Activated T-cell treated with anti-CD3 and anti-CD28 coated beads for 24 hours (primary cell): Measurements from ENCODE around the gene BACH2.
"Not testable (repeated sequence)": the region's sequence is repeated elsewhere in the genome, so short reads cannot be mapped to it uniquely, and the experiment has no call there.

Source experiments
- DNase-seq: peaks from one replicate; pipeline ENCODE4 v3.0.0-alpha.2; 2020; ENCODE audit warnings: low read depth

Gene BACH2

DNA sequence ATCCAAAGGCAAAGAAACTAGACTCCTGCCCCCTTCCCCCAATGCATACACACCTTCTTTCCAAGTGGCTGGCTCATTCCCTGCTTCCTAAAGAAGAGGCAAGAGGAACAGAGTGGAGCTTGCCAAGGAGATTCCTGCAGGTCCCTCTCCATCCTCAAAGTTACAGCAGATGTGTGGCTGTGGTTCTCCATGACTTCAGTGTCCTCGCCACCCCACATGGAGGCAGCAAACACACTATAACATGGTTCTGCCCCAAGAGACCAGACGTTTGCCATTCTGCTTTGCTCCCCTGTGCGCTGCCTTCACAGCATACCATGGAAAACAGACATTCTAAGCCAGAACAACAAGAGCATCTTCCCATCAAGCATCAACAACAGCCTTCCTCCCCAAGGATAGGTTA lies 84.4 kb downstream of the BACH2 start:
- no peak for DNase-seq

GRCh38 chr6:90209527-90209926 lies 87.1 kb downstream of the BACH2 start:
- DNase-seq, result no peak

DNA sequence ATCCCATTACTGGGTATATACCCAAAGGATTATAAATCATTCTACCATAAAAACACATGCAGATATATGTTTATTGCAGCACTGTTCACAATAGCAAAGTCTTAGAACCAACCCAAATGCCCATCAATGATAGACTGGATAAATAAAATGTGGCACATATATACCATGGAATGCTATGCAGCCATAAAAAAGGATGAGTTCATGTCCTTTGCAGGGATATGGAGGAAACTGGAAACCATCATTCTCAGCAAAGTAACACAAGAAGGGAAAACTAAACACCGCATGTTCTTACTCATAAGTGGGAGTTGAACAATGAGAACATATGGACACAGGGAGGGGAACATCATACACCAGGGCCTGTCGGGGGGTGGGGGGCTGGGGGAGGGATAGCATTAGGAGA lies 88.0 kb downstream of the BACH2 start:
- DNase-seq, result not testable (repeated sequence)

- no peak for DNase-seq
These were observed 92.2 kb downstream of the BACH2 start for GRCh38 chr6:90204327-90205056.

DNA sequence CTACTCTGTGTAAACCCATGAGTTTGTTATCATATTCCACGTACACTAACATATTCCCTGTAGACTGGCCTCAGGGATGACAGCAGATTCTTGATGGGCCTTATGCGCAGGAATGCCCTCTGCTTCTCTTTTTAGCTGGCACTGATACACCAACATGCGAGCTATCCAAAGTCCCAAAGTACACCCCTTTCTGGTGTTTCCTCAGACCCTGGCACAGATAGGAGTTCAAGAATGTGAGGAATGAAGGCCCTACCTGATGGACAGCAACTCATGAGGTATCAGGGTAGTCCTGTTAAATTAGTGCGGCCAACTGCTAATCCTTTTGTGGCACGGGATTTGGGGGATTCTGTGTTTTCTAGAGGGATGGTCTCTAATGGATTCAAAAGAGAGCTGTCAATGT lies 93.0 kb downstream of the BACH2 start:
- DNase-seq, result no peak

DNA sequence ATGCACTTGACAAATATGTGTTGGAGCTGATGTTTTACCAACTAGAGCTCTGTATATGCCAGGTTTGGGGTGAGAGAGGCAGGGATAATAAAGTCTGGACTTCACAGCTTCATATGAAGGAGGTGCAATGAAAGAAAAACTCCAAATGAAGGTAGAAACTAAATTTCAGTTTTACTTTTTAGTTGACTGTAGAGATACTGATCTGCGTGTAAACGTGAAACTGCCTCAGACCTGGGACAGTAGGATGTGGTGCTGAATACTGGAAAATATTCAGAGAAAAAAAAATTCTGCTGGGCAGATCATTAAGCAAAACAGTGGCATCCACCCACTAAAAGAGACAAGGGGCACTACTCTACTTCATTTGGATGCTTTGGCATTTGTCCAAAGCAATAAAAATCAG lies 94.5 kb downstream of the BACH2 start:
- DNase-seq, result no peak

DNA sequence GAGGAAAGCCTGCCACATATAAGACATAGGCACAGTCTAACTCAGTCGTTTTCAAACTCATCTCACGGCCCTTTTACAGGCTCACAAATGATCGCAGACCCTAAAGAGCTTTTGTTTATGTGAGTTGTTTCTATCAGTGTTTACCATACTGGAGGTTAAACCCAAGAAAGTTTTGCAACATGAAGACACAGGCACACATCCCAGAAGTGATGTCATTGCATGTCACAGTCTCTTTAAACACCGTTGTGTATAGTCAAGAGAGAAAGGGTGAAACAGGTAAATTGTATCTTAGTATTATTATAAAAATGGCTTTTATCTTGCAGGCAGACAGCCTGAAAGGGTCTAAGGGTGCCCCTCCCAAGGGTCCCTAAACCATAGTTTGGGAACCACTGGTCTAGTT lies 96.7 kb downstream of the BACH2 start:
- no peak for DNase-seq

DNA sequence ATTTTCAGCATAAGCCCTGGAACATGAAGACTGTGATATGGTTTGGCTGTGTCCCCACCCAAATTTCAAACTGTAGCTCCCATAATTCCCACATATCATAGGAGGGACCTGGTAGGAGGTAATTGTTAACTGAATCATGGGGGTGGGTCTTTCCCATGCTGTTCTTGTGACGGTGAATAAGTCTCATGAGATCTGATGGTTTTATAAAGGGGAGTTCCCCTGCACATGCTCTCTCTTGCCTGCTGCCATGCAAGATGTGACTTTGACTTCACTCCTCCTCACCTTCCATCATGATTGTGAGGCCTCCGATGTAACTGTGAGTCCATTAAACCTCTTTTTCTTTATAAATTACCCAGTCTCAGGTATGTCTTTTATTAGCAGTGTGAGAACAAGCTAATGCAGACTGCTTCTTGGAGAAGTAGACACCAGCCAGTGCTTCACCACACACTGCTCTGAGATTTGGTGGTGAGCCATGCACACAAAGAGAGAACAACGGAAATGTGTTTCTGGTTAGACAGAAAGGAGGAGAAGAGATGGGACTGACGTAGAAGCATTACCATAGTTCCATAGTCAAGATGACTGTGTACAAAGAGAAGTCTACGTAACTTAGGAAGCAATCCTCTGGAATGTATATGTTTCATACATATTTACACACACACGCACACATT lies 97.8 kb downstream of the BACH2 start:
- DNase-seq, result no peak

DNA sequence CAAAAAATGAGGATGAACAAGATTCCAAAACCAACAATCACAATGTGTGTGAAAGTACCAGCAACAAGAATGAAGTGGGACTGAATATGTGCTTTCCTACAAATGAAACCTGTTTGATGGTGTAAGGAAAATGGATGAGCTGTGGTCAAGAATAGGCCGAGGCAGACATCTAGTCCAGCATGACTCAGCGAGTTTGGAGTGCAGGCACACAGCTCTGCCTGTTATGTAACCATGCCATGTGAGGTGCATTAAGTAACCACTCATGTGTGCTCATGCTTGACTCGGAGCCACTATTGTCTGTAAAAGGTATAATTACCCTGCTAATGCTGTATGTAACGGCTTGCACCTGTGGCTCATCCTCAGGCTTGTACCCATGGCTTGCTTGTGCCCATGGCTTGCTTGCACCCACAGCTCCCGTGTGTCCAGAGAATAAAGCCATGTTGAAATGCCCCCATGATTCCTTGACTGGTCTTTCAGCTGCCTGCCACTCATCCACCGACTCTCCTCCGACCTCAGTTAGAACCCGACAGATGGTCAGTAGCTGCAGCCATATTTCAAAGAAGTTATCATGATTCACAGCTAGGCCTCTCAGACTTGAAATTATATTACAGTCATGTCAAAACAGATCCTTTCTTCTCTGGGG lies 98.7 kb downstream of the BACH2 start:
- no peak for DNase-seq

DNA sequence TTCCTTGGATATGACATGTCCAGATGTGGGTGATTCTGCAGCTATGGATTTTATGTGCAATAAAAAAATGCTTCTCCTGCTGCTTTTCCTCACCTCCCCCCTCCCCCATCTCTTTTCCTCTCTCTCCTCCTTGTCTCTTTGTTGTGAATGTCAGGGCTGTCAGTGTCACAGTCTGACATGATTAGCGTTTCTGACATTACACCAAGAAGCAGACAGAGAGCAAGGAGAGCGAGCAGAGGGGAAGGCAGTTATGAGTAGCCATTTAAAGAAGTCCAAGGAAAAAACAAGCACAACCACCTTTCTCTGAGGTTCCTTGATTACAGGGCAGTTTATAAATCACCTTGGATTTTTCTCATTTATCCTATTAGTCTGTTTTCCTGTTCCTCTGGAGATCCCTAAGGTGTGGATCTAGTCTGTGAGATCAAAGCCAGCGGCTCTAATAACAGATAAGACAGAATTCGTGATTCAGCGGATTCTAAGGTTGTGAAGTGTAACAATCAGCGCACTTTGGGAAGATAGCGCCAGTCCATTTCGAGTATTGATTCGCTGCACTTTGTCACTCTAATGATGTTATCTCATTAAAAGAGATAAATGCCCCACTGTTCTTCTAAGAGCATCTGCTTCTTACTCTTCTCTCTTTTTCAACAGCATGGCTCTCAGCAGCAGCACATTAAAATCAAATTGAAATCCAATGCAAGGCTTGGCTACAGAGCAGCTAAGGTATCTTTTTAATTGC lies 101.4 kb downstream of the BACH2 start:
- no peak for DNase-seq

GRCh38 chr6:90194371-90194841 lies 102.2 kb downstream of the BACH2 start:
- DNase-seq, result no peak

DNA sequence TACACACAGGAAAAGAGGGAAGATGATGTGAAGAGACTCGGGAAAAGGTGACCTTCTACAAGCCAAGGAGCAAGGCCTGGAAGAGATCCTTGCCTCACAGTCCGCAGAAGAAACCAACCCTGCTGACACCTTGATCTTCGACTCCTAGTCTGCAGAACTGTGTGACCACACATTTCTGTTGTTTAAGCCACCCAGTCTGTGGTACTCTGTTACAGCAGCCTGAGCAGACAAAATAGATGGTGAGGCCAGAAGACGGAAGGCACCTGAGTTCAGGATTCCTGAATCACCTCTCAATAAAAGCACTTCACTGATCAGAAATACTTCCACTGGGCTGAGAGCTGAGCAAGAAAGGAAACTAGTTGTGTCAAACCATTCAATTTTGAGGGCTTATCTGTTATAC lies 103.3 kb downstream of the BACH2 start:
- DNase-seq, result no peak

GRCh38 chr6:90192857-90193256 lies 103.8 kb downstream of the BACH2 start:
- DNase-seq, result no peak

GRCh38 chr6:90190752-90191395 lies 105.8 kb downstream of the BACH2 start:
- DNase-seq, result no peak

DNA sequence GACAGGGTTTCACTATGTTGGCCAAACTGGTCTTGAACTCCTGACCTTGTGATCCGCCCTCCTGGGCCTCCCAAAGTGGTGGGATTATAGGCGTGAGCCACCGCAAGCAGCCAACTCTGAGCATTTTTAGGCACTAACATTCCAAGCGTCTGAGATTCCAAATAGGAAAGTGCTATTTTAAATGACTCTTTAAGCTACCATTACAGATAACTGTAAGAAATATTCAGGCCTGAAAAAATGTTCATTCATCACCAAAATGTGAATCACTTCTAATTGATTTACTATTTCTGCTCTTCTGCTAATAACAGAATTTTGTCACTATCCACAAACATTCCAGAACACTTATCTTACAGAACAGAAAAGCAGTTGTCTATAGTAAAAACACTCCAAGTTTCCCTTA lies 106.5 kb downstream of the BACH2 start:
- DNase-seq, result no peak

- no peak for DNase-seq
These were observed 109.1 kb downstream of the BACH2 start for GRCh38 chr6:90187437-90188121.

DNA sequence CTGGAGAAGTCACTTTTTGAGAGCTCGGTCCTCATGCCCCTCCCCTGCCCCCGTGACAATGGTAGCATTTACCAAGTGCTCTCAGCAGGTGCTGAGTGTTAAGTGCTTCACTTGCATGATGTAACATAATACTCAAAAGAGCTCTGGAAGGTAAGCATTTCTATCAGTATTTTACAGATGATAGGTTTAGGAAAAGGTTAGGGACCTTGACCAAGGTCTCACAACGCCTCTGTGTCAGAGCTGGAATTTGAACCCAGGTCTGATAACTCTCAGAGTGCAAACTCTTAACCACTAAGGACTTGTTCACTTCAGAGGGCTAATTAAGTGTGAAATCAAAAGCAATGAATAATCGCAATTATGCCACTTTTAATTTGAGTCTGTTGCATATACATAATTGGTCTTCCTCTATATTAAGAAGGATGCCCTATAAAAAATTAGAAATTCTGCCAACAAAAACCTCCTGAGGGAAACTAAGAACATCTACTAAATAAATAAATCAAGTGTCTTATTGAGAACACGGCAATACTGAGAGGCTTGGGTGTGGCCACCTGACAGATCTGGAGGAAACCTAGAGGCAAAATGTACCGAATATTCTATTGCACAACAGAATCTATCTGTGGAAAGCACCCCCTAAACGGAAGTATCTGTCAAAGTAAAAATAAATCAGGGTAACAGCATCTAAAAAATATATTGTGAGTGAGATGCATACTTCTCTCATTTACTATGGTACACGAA lies 109.8 kb downstream of the BACH2 start:
- DNase-seq, result no peak

- no peak for DNase-seq
These were observed 110.6 kb downstream of the BACH2 start for GRCh38 chr6:90186026-90186425.

DNA sequence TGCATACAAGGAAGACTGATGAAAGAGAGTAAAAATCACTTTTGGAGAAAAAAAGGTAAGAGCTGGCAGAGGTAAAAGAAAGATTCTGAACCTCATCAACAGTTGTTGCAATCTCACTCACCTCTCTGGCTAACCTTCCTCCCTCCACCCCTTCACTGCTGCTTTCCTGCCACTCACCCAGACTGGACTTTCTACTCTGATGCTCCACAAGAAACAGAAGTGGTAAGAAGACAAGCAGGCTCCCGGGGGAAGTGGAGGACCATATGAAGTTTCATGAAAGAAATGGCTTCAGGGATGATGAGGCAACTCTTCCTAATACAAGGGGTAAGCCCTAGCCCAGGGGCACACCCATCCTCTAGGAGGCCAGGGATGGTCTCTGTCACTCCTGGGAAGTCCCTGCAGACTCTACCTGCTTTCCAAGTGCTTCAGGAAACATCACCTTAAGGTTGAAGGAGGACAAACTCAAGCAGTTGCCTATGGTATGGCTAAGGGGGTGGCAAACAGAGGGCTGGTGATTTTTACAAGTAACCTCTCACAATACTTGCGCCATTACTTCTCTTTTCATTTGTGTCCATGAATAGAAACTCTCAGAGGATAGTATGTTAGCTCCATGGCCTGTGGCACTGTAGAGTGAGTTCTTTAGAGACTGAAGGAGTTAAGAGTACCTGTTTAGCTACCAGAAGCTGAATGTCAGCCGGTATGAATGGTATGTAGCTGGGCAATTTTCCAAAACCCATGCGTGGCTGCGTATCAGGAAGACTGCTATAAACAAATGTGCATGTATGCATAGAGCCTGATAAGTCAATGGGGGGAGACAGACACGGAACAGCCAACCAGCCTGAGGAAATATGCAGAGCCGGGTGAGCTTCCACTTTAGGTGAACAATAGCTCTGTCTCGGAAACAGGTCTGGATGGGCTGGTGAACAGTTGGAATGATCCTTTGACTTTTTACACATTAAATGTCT lies 112.0 kb downstream of the BACH2 start:
- DNase-seq, result no peak
